ENCODE results near the gene RAP1A.

- TF ChIP-seq CTCF (IDR thresholded peaks at IDR 0.05; ENCODE audit: low read depth, low read length, poor library complexity, severe bottlenecking) (no peak), EZH2phosphoT487 (IDR thresholded peaks at IDR 0.05; ENCODE audit: borderline replicate concordance, low read length) (no peak)
Measured at GRCh38 chr1:111754984-111755330, 135.4 kb downstream of the RAP1A start.

Data from DOHH2 (cell line).